Stomach (tissue), 9 donors: Measurements from ENCODE around the gene LOXHD1. TPM values are rescaled to one million over a fixed set of nuclear protein-coding genes. Genes with fewer than 3 reads are reported as not detected.

Experiments
- DNase-seq, 2 donors: peaks; one replicate each; pipeline versions ENCODE4 v3.0.0 to v3.0.0-alpha.2; 2013 to 2019
- H3K27ac ChIP-seq, 5 donors: fragments of 200-600 bp in 4 of 5; sonication (generic) in 4 of 5; one replicate each; pipeline ENCODE4 v1.5.1; 2013 to 2019; ENCODE audit warnings: mild to moderate bottlenecking in 1 of 5, moderate library complexity in 1 of 5
- H3K27me3 ChIP-seq, 3 donors: fragments of 200-600 bp; sonication (generic); one replicate each; pipeline ENCODE4 v1.5.1; 2017 to 2019; ENCODE audit warnings: mixed run types in 1 of 3
- H3K36me3 ChIP-seq, 4 donors: fragments of 200-600 bp; sonication (generic); 1 replicate in 3 of 4; 2 replicates in 1 of 4; pipeline ENCODE4 v1.5.1; 2016 to 2019
- H3K4me1 ChIP-seq, 4 donors: fragments of 200-600 bp; sonication (generic); one replicate each; pipeline ENCODE4 v1.5.1; 2016 to 2019
- H3K4me3 ChIP-seq, 4 donors: fragments of 200-600 bp; sonication (generic) in 3 of 4; one replicate each; pipeline ENCODE4 v1.5.1; 2016 to 2019; ENCODE audit warnings: mild to moderate bottlenecking in 1 of 4
- H3K9me3 ChIP-seq, 4 donors: fragments of 200-600 bp; sonication (generic); one replicate each; pipeline ENCODE4 v1.5.1; 2016 to 2019
- EP300 ChIP-seq: sonication (generic); formaldehyde crosslinking; IDR thresholded peaks from one replicate; pipeline ENCODE4 v1.6.1; 2017; ENCODE audit warnings: antibody characterized with exemption
- POLR2A ChIP-seq, 4 donors: fragments of 450-650 bp; IDR thresholded peaks; one replicate each; pipeline ENCODE4 v1.6.1; 2016; ENCODE audit warnings: antibody characterized with exemption in 4 of 4, control low read depth in 2 of 4, mild to moderate bottlenecking in 1 of 4, moderate library complexity in 1 of 4
- POLR2AphosphoS5 ChIP-seq, 3 donors: sonication (generic); formaldehyde crosslinking; IDR thresholded peaks; one replicate each; pipeline ENCODE4 v1.6.1; 2016; ENCODE audit warnings: antibody characterized with exemption in 3 of 3
- WGBS, 5 donors: extraction: QIAGEN DNeasy Blood & Tissue Kit in 3 of 5; methylation state at CpG; one replicate each; pipeline versions ENCODE4 v1.1.5 to v1.1.7; 2013 to 2018; 5-methylcytosine and 5-hydroxymethylcytosine counted together
- intact Hi-C: fragments of 100-400 bp; cut with DNase I; formaldehyde crosslinking; loops from one replicate; pipeline ENCODE4 v1.15.1; 2023; ENCODE audit warnings: low total_unique reads
- polyA plus RNA-seq, 3 donors: library from polyadenylated mRNA; stranded (reverse); fragments of 200-250 nt; gene quantifications; one replicate each; pipeline ENCODE4 v1.2.3, GENCODE V29; 2013
- total RNA-seq, 5 donors: library from RNA; depleted of rRNA; stranded (reverse); fragments of >200 nt; gene quantifications; one replicate each; pipeline versions ENCODE4 v1.1.0 to v1.2.3, GENCODE V29; 2014 to 2016
- TF ChIP-seq, protein P1 (sequence below), 7 experiments: fragments of 450-650 bp in 4 of 7; fragments of 200-600 bp in 3 of 7; sonication (generic) in 3 of 7; IDR thresholded peaks; one replicate each; pipeline ENCODE4 v1.5.1; 2016 to 2019; ENCODE audit warnings: antibody characterized with exemption in 7 of 7, control low read depth in 2 of 7, mild to moderate bottlenecking in 1 of 7
- donor health status: healthy with polysubstance abuse.
- donor health status: Bipolar disorder and iron deficiency.
- donor health status: healthy.

Gene LOXHD1
- total and polyA plus RNA-seq, 8 donors, result 0.03 to 1.3 (median 0.29) TPM; not detected in 4

GRCh38 chr18:46696268-46696667, 39.2 kb upstream of the LOXHD1 start:
- H3K9me3 ChIP-seq, result no peaks in the 10 kb centered on the region
- TF ChIP-seq EP300, result no peak
- TF ChIP-seq, protein P1, sequence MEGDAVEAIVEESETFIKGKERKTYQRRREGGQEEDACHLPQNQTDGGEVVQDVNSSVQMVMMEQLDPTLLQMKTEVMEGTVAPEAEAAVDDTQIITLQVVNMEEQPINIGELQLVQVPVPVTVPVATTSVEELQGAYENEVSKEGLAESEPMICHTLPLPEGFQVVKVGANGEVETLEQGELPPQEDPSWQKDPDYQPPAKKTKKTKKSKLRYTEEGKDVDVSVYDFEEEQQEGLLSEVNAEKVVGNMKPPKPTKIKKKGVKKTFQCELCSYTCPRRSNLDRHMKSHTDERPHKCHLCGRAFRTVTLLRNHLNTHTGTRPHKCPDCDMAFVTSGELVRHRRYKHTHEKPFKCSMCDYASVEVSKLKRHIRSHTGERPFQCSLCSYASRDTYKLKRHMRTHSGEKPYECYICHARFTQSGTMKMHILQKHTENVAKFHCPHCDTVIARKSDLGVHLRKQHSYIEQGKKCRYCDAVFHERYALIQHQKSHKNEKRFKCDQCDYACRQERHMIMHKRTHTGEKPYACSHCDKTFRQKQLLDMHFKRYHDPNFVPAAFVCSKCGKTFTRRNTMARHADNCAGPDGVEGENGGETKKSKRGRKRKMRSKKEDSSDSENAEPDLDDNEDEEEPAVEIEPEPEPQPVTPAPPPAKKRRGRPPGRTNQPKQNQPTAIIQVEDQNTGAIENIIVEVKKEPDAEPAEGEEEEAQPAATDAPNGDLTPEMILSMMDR (IDR thresholded peaks at IDR 0.05), result no peak
- peak; percentile 22 to 30 for DNase-seq
- intact Hi-C loops, result no loop called here
- H3K4me1 ChIP-seq, result no peaks in the 10 kb centered on the region
- H3K36me3 ChIP-seq, result no peaks in the 10 kb centered on the region
- H3K4me3 ChIP-seq, result no peak overlapping the region
- H3K27ac ChIP-seq, result no peak overlapping the region
- H3K27me3 ChIP-seq, result no peaks in the 10 kb centered on the region
- 52 to 68% (median 61%) methylated on average over 3 of the region's 3 CpGs for WGBS, 5 donors

- intact Hi-C loops, result no loop called here
- no peaks in the 10 kb centered on the region for H3K9me3 ChIP-seq
- no peak overlapping the region for H3K27ac ChIP-seq
- 74 to 92% (median 83%) methylated on average over 2 of the region's 2 CpGs for WGBS, 5 donors
- H3K4me3 ChIP-seq, result no peak overlapping the region
- DNase-seq, result no peak
- no peaks in the 10 kb centered on the region for H3K27me3 ChIP-seq
- TF ChIP-seq, protein P1 (IDR thresholded peaks at IDR 0.05), result no peak
- no peak for TF ChIP-seq EP300
- TF ChIP-seq POLR2AphosphoS5 (IDR thresholded peaks at IDR 0.05), result no peak
- TF ChIP-seq POLR2A (IDR thresholded peaks at IDR 0.05), result no peak
- no peaks in the 10 kb centered on the region for H3K4me1 ChIP-seq
- H3K36me3 ChIP-seq, result no peaks in the 10 kb centered on the region
Measured at GRCh38 chr18:46693996-46694395, 37.0 kb upstream of the LOXHD1 start.

DNA sequence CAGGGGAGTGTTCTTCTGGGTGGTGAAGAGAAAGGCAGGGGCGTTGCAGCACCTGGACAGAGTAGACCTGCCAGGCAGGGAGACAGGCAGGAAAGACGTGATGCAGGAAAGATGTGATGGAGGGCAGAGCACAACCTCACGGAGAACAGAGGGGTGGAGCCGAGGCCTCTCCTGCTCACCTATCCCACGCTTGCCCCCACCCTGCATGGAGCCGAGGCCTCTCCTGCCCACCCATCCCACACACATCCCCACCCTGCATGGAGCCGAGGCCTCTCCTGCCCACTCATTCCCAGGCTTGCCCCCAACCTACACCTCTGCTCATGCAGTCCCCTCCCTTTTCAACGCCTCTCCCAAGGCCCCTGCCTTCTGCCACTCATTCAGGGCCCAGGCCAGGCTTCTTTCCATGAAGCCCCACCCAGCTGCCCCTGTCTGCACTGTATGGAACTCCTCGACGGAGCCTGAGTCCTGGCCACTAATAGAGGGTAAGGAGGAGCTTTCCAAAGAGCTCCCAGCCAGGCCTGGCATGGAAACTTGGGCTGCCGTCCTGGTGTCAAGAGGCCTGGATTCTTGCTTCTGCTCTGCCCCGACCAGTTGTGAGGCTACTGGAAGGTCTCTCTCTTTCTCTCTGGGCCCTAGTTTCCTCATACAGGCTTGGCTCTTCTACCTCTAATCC, 32.0 kb upstream of the LOXHD1 start:
- DNase-seq, result no peak
- H3K36me3 ChIP-seq, result no peaks in the 10 kb centered on the region
- H3K9me3 ChIP-seq, result no peaks in the 10 kb centered on the region
- no peaks in the 10 kb centered on the region for H3K4me1 ChIP-seq
- TF ChIP-seq POLR2AphosphoS5 (IDR thresholded peaks at IDR 0.05) (no peak), POLR2A (IDR thresholded peaks at IDR 0.05) (no peak), EP300 (no peak)
- TF ChIP-seq, protein P1 (IDR thresholded peaks at IDR 0.05), result no peak
- intact Hi-C loops, result no loop called here
- no peak overlapping the region for H3K4me3 ChIP-seq
- no peaks in the 10 kb centered on the region for H3K27me3 ChIP-seq
- 72 to 78% (median 76%) methylated on average over 10 to 12 of the region's 12 CpGs for WGBS, 5 donors
- H3K27ac ChIP-seq, result no peak overlapping the region

DNA sequence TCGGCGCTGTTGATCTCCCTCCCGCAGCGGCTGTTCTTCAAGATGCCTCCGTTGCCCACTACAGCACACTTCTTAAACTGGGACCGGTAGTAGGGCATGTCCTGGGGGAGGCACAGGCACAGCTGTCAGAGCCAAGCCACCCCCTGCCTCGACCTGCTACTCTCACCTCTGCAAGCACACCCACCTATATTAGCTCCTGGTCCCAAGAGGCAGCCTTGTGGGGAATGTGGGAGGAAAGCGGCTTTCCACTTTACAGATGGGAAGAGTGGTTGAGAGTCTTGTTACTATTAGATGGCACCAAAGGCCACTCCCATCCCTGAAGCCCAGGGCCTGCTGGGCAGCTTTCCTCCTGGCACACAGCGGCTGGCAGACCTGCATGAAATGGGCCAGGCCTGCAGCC, 29.2 kb upstream of the LOXHD1 start:
- Histone ChIP-seq H3K27me3 (no peaks in the 10 kb centered on the region), H3K4me3 (no peak overlapping the region), H3K36me3 (no peaks in the 10 kb centered on the region), H3K4me1 (no peaks in the 10 kb centered on the region), H3K27ac (no peak overlapping the region), H3K9me3 (no peaks in the 10 kb centered on the region)
- intact Hi-C loops, result no loop called here
- TF ChIP-seq POLR2AphosphoS5 (IDR thresholded peaks at IDR 0.05) (no peak), EP300 (no peak), POLR2A (IDR thresholded peaks at IDR 0.05) (no peak)
- TF ChIP-seq, protein P1 (IDR thresholded peaks at IDR 0.05), result no peak
- WGBS, 5 donors, result 86 to 90% (median 88%) methylated on average over 9 of the region's 9 CpGs
- no peak for DNase-seq
